SK-N-MC (cell line): ENCODE data around the gene FARSA.

Experiments used
- DNase-seq: peaks from one replicate; pipeline ENCODE4 v3.0.0-alpha.2; 2011; ENCODE audit warnings: low read depth, low spot score
- H3K27ac ChIP-seq: fragments of 200-600 bp; sonication (generic); 2 replicates; pipeline ENCODE4 v1.5.1; 2016; ENCODE audit warnings: mixed run types
- H3K36me3 ChIP-seq: fragments of 200-600 bp; sonication (generic); 2 replicates; pipeline ENCODE4 v1.6.1; 2017; ENCODE audit warnings: antibody characterized with exemption, low read length, mixed read lengths; ENCODE audit not compliant: insufficient read depth
- H3K4me3 ChIP-seq: fragments of 200-600 bp; sonication (generic); 2 replicates; pipeline ENCODE4 v1.5.1; 2016
- H3K9ac ChIP-seq: fragments of 200-600 bp; sonication (generic); 2 replicates; pipeline ENCODE4 v1.8.0; 2017; ENCODE audit warnings: mixed run types, mixed read lengths; ENCODE audit not compliant: insufficient read length
- H3K9me3 ChIP-seq: fragments of 200-600 bp; sonication (generic); 2 replicates; pipeline ENCODE4 v1.6.1; 2017; ENCODE audit warnings: low read depth, mild to moderate bottlenecking, antibody characterized with exemption, low read length, moderate library complexity, mixed read lengths
- EZH2 ChIP-seq: fragments of 200-600 bp; sonication (generic); IDR thresholded peaks from one replicate; pipeline ENCODE4 v1.6.1; 2017; ENCODE audit warnings: antibody characterized with exemption
- FOXP2 ChIP-seq: optimal IDR thresholded peaks from 2 replicates; pipeline ENCODE3; 2011; ENCODE audit warnings: mild to moderate bottlenecking, moderate library complexity; ENCODE audit not compliant: insufficient read depth; ENCODE audit errors: extremely low read length, control extremely low read depth
- POLR2AphosphoS5 ChIP-seq: IDR thresholded peaks from 2 replicates; pipeline ENCODE4 v1.6.1; 2012; ENCODE audit warnings: mild to moderate bottlenecking, low read depth, low read length, borderline replicate concordance

Gene FARSA

GRCh38 chr19:12884627-12884925, 48.9 kb downstream of the FARSA start:
- Histone ChIP-seq H3K9ac (no peak overlapping the region), H3K27ac (no peak overlapping the region), H3K36me3 (no peaks in the 10 kb centered on the region), H3K4me3 (no peak overlapping the region), H3K9me3 (no peaks in the 10 kb centered on the region; the same call in 1 of the 2 replicates)
- DNase-seq: no peak
- TF ChIP-seq FOXP2: no peak
- no peak for TF ChIP-seq EZH2
- TF ChIP-seq POLR2AphosphoS5: no peak

- Histone ChIP-seq H3K9ac (no peak overlapping the region), H3K36me3 (no peaks in the 10 kb centered on the region)
- TF ChIP-seq FOXP2 (no peak), EZH2 (no peak)
Observed at GRCh38 chr19:12884202-12884601, 49.3 kb downstream of the FARSA start.

DNA sequence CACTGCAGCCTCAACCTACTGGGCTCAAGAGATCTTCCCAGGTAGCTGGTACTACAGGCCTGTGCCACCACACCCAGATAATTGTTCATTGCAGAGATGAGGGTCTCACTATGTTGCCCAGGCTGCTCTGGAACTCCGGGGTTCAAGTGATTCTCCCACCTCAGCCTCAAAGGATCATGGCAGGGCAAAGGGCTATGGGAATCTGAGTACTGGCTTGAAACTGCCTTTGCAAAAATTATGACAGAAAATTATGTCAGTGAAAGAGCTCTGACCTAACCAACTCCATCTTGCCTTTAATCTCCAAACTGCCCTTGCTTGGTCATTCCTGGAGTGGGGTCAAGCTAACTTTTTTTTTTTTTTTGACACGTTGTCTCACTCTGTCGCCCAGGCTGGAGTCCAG, 50.9 kb downstream of the FARSA start:
- TF ChIP-seq POLR2AphosphoS5 (no peak), EZH2 (no peak), FOXP2 (no peak)
- Histone ChIP-seq H3K9me3 (no peaks in the 10 kb centered on the region; the same call in 1 of the 2 replicates), H3K27ac (no peak overlapping the region), H3K4me3 (no peak overlapping the region), H3K36me3 (peaks cover 7% of the 10 kb centered on the region; the same call in 1 of the 2 replicates), H3K9ac (no peak overlapping the region)
- no peak for DNase-seq

More at GRCh38 chr19:12884202-12884601, 49.3 kb downstream of the FARSA start:
- no peak overlapping the region for H3K4me3 ChIP-seq
- DNase-seq: no peak
- no peak overlapping the region for H3K27ac ChIP-seq
- H3K9me3 ChIP-seq: no peaks in the 10 kb centered on the region; the same call in 1 of the 2 replicates

DNA sequence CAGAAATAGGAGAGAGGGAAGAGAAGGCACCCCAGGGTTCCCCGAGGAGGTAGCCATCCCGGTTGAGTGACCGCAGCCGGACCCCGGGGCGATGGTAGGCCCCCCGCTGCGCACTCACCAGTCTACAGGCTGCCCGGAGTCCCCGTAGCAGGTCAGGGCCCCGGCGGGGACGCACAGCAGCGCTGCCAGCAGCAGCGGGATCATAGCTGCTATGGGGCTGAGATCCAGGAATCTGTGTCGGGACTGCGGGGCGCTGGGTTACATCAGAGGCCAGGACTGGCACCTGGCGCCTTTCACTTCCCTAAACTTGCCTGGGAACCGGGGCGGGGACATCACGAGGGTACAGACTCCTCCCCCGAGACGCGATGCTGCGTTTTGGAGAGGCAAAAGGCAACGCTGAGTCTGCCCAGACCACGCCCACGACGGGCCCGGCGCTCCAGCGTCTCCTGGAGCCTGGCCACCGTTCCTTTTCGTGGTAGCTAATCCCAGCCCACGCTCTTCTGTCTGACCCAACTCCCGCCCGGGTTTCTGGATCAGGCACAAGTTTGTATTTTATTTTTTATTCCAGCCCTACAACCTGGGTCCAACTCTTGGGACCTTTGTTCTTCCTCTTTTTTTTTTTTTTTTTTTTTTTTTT, 52.2 kb downstream of the FARSA start, which contains the start of gene DNASE2:
DNASE2 (minus strand) TSS at position 278 of the 637 bp plus-strand sequence; CDS start at position 204, 74 bp downstream.
- peaks cover 7% of the 10 kb centered on the region; the same call in 1 of the 2 replicates for H3K36me3 ChIP-seq
- peak within 1 kb of the TSS; percentile 85 for H3K4me3 ChIP-seq
- peak; percentile 55 for DNase-seq
- TF ChIP-seq POLR2AphosphoS5: peak; percentile 76
- TF ChIP-seq FOXP2: no peak
- H3K9ac ChIP-seq: peak within 1 kb of the TSS; percentile 75
- H3K27ac ChIP-seq: peak within 1 kb of the TSS; percentile 28; the same call in 1 of the 2 replicates
- H3K9me3 ChIP-seq: no peaks in the 10 kb centered on the region; the same call in 1 of the 2 replicates

DNA sequence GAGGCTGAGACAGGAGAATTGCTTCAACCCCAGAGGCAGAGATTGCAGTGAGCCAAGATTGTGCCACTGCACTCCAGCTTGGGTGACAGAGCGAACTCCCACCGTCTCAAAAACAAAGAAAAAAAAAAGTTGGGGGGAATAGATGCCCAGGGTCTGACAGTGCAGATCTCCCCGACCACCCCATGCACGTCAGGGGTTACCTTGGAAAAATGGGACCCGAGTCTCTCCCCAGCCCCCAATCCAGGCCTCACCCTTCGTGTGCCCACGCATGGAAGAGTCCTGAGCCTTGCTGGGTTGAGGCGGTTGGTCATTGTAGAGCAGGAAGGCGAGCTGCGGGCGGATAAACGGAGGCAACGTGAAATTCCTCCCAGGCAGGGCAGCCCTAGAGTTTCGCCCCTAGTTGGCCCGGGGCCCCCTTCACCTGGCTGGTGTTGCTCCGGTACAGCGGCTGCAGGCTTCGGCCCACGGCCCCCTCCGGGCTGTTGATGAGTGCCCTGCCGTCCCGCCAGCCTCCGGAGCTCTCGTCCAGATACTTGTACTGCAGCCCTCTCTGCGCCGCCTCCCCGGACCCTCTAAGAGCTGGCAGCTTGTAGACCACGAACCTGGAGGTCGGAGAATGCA, 52.9 kb downstream of the FARSA start:
- DNase-seq: no peak
- TF ChIP-seq EZH2 (no peak), POLR2AphosphoS5 (no peak), FOXP2 (no peak)
- Histone ChIP-seq H3K4me3 (peak overlapping the region; percentile 85), H3K9me3 (no peaks in the 10 kb centered on the region; the same call in 1 of the 2 replicates), H3K36me3 (peaks cover 7% of the 10 kb centered on the region; the same call in 1 of the 2 replicates), H3K27ac (peak overlapping the region; percentile 28; the same call in 1 of the 2 replicates), H3K9ac (peak overlapping the region; percentile 75)

DNA sequence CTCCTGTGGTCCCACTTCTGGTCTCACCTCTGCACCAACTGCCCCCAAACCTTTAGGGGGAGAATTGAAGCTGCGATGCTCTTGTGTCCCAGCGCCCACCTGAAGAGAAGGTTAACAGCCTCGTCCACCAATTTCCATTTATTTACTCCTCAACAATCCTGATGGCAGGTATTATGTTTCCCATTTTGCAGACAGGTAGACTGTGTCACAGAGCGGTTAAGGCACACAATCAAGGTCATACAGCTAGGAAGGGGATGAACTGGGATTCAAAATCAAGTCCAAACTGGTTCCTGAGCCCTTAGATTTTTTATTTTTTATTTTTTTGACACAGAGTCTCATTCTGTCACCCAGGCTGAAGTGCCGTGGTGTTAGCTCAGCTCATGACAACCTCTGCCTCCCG, 58.4 kb downstream of the FARSA start:
- Histone ChIP-seq H3K27ac (no peak overlapping the region), H3K36me3 (peaks cover 7% of the 10 kb centered on the region; the same call in 1 of the 2 replicates), H3K9me3 (no peaks in the 10 kb centered on the region), H3K9ac (no peak overlapping the region), H3K4me3 (no peak overlapping the region)
- no peak for DNase-seq
- TF ChIP-seq EZH2 (no peak), POLR2AphosphoS5 (no peak)

DNA sequence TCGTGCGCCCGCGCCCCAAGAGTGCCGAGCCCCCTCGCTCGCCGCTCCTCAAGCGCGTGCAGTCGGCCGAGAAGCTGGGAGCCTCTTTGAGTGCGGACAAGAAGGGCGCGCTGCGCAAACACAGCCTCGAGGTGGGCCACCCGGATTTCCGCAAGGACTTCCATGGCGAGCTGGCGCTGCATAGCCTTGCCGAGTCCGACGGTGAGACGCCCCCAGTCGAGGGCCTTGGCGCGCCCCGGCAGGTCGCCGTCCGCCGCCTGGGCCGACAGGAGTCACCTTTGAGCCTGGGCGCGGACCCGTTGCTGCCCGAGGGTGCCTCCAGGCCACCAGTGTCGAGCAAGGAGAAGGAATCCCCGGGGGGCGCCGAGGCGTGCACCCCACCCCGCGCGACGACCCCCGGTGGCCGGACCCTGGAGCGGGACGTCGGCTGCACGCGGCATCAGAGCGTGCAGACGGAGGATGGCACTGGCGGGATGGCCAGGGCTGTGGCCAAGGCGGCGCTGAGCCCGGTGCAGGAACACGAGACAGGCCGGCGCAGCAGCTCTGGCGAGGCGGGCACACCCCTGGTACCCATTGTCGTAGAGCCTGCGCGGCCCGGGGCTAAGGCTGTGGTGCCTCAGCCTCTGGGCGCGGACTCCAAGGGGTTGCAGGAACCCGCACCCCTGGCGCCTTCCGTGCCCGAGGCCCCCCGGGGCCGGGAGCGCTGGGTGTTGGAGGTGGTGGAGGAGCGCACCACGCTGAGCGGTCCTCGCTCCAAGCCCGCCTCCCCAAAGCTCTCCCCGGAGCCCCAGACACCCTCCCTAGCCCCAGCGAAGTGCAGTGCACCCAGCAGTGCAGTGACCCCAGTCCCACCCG, 59.4 kb downstream of the FARSA start:
- peaks cover 7% of the 10 kb centered on the region; the same call in 1 of the 2 replicates for H3K36me3 ChIP-seq
- no peak overlapping the region for H3K9ac ChIP-seq
- no peak overlapping the region; the same call in 1 of the 2 replicates for H3K4me3 ChIP-seq
- H3K9me3 ChIP-seq: no peaks in the 10 kb centered on the region
- no peak overlapping the region for H3K27ac ChIP-seq
- DNase-seq: no peak
- TF ChIP-seq EZH2 (no peak), POLR2AphosphoS5 (no peak), FOXP2 (no peak)

- Histone ChIP-seq H3K4me3 (peak overlapping the region; percentile 74), H3K9me3 (no peaks in the 10 kb centered on the region), H3K36me3 (peaks cover 2% of the 10 kb centered on the region; the same call in 1 of the 2 replicates), H3K9ac (no peak overlapping the region), H3K27ac (no peak overlapping the region)
- DNase-seq: peak; percentile 83
- no peak for TF ChIP-seq POLR2AphosphoS5
- no peak for TF ChIP-seq EZH2
- no peak for TF ChIP-seq FOXP2
Observed at GRCh38 chr19:12872941-12873890, 60.3 kb downstream of the FARSA start.
